Memory B cell (primary cell): ENCODE measurements around the gene VAC14.
A peak's percentile ranks its signal among the peaks of the same experiment; 100 is the strongest.

Experiments
- ATAC-seq: fragments of 150-1000 bp; cut with Tn5 transposase; 2 replicates; pipeline ENCODE4 v1.10.0; 2021; ENCODE audit warnings: low read depth, mild to moderate bottlenecking, moderate library complexity
- DNase-seq, 2 donors: peaks; one replicate each; pipeline ENCODE4 v3.0.0; 2022; ENCODE audit warnings: low spot score in 2 of 2
- H3K27ac Mint-ChIP-seq: one replicate; pipeline ENCODE4 v1.8.0; 2022; ENCODE audit warnings: mild to moderate bottlenecking, moderate library complexity, mixed read lengths
- H3K27me3 Mint-ChIP-seq: one replicate; pipeline ENCODE4 v1.8.0; 2022; ENCODE audit warnings: mixed read lengths
- H3K36me3 Mint-ChIP-seq: one replicate; pipeline ENCODE4 v1.8.0; 2022; ENCODE audit warnings: mild to moderate bottlenecking, mixed read lengths
- H3K4me1 Mint-ChIP-seq: one replicate; pipeline ENCODE4 v1.8.0; 2022; ENCODE audit warnings: mixed read lengths
- H3K4me3 Mint-ChIP-seq: one replicate; pipeline ENCODE4 v1.8.0; 2022; ENCODE audit warnings: mild to moderate bottlenecking, moderate library complexity, mixed read lengths
- H3K9me3 Mint-ChIP-seq: one replicate; pipeline ENCODE4 v1.8.0; 2022; ENCODE audit warnings: mixed read lengths

Gene VAC14

GRCh38 chr16:70777973-70778406, 23.0 kb downstream of the VAC14 start:
- Mint-ChIP-seq H3K27me3 (no peaks in the 10 kb centered on the region), H3K4me1 (no peaks in the 10 kb centered on the region), H3K4me3 (no peak overlapping the region), H3K27ac (no peak overlapping the region), H3K36me3 (peaks cover 45% of the 10 kb centered on the region), H3K9me3 (no peaks in the 10 kb centered on the region)
- ATAC-seq, result no peak
- no peak for DNase-seq

DNA sequence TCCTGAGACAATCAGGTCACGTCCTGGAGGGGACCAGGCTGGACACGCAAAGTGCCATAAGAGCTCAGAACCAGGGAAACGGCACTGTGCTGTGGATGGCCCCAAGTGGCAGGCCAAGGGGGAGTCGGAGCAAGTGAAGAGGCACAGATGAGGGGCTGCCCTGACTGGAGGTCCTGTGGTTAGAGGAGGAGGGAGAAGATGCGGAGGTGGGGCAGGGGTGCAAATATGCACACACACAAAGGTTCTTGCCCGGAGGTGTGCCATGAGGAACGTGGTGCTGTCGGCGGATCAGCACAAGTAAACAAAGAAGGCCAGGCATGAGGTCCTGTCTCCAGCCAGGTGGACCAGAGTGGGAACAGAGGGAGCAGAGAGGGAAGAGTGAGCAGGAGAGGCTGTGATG, 23.5 kb downstream of the VAC14 start:
- H3K4me3 Mint-ChIP-seq, result no peak overlapping the region
- ATAC-seq (no peak), DNase-seq (no peak)
- no peak overlapping the region for H3K27ac Mint-ChIP-seq
- H3K4me1 Mint-ChIP-seq, result no peaks in the 10 kb centered on the region
- H3K27me3 Mint-ChIP-seq, result no peaks in the 10 kb centered on the region
- peaks cover 45% of the 10 kb centered on the region for H3K36me3 Mint-ChIP-seq
- H3K9me3 Mint-ChIP-seq, result no peaks in the 10 kb centered on the region

- H3K36me3 Mint-ChIP-seq, result peaks cover 36% of the 10 kb centered on the region
- H3K4me1 Mint-ChIP-seq, result no peaks in the 10 kb centered on the region
- no peak overlapping the region for H3K4me3 Mint-ChIP-seq
- ATAC-seq (no peak), DNase-seq (no peak)
- no peaks in the 10 kb centered on the region for H3K9me3 Mint-ChIP-seq
- no peaks in the 10 kb centered on the region for H3K27me3 Mint-ChIP-seq
- no peak overlapping the region for H3K27ac Mint-ChIP-seq
Measured at GRCh38 chr16:70775399-70775798, 25.6 kb downstream of the VAC14 start.

DNA sequence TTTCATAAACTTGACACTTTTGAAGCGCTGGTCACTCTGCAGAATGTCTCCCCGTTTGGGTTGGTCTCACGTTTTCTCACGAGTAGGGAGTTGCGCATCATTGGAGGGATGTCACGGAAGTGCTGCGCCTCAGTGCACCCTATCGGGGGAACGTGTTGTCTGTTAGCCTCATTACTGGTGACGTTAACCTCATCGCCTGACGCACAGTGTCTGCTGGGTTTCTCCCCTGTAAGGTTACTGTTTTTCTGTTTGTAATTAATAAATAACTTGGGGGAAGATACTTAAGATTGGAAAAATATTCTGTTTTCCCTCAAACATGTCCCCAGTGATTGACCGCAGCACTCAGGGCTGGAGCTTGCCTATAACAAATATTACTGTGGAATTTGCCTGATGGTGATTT, 26.7 kb downstream of the VAC14 start:
- H3K36me3 Mint-ChIP-seq, result peaks cover 43% of the 10 kb centered on the region
- ATAC-seq, result no peak

GRCh38 chr16:70772493-70772892, 28.5 kb downstream of the VAC14 start:
- no peaks in the 10 kb centered on the region for H3K4me1 Mint-ChIP-seq
- H3K4me3 Mint-ChIP-seq, result no peak overlapping the region
- no peak overlapping the region for H3K27ac Mint-ChIP-seq
- no peaks in the 10 kb centered on the region for H3K27me3 Mint-ChIP-seq
- DNase-seq (no peak), ATAC-seq (no peak)
- peaks cover 47% of the 10 kb centered on the region for H3K36me3 Mint-ChIP-seq
- no peaks in the 10 kb centered on the region for H3K9me3 Mint-ChIP-seq

More for the DNA sequence above, 26.7 kb downstream of the VAC14 start:
- Mint-ChIP-seq H3K4me3 (no peak overlapping the region), H3K9me3 (no peaks in the 10 kb centered on the region), H3K4me1 (no peaks in the 10 kb centered on the region), H3K27me3 (no peaks in the 10 kb centered on the region), H3K27ac (no peak overlapping the region)
- DNase-seq, result no peak

DNA sequence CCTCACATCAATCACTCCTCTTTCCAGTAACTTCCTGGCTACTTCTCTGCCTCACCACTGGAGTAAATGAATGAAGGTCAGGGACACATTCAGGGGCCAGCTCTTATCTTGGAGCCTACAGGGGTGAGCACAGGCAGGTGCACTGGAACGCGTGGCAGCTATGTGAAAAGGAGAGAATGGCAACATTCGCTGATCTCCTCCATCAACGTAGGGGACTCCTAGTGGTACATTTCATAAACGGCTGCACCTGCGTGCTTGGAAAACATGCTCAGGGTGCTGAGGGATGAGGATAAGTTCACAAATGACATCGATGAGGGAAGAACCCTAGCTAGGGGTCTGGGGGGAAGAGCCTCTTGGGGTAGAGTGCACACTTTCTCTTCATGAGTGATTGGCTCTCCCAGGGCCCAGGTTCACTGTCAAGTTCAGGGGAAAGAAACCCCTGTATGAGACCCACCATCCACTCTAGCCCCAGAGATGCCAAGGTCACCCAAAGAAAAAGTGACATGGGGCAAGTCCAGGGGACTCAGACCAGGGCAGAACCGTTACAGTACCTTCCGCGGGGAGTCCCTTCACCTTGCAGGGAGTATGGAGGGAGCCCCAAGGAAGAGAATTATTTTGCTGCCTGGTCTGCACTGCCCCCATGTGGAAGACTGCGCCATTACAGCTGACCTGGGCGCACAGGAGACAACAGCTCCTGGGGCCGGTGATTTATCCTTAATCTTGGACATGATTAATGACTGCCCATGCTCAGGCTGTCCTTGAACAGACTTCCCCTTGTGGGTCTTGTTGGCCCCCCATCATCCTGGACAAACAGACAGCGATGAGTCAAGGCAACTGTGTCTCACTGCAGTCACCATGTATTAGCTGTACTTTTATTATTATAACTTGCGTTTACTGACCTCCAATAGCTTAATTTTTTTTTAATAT, 30.1 kb downstream of the VAC14 start:
- Mint-ChIP-seq H3K36me3 (peaks cover 43% of the 10 kb centered on the region), H3K27ac (no peak overlapping the region), H3K9me3 (no peaks in the 10 kb centered on the region), H3K27me3 (no peaks in the 10 kb centered on the region), H3K4me1 (no peaks in the 10 kb centered on the region), H3K4me3 (no peak overlapping the region)
- peak; percentile 30 to 43 for DNase-seq
- ATAC-seq, result peak; percentile 22

DNA sequence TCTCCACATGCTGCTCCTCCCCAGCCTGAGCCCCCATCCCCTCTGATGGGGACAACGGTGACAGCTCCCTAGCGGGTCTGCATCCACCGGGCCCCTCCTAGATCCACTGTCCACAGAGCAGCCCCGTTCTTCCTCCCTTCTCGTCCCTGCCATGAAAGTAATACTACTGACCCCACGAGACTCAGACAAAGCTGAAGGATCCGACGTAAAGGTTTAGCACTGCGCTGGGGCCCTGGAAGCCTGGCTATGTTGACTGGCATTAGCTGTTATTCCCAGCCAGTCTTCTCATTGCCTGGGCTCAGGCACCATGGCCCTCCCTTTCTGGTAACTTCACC, 30.7 kb downstream of the VAC14 start:
- no peak overlapping the region for H3K27ac Mint-ChIP-seq
- ATAC-seq, result no peak

GRCh38 chr16:70769761-70770160, 31.2 kb downstream of the VAC14 start:
- Mint-ChIP-seq H3K4me1 (no peaks in the 10 kb centered on the region), H3K36me3 (peaks cover 41% of the 10 kb centered on the region), H3K27me3 (no peaks in the 10 kb centered on the region), H3K4me3 (no peak overlapping the region), H3K9me3 (no peaks in the 10 kb centered on the region), H3K27ac (no peak overlapping the region)
- ATAC-seq (no peak), DNase-seq (no peak)

More for the DNA sequence above, 30.7 kb downstream of the VAC14 start:
- Mint-ChIP-seq H3K4me3 (no peak overlapping the region), H3K4me1 (no peaks in the 10 kb centered on the region), H3K36me3 (peaks cover 42% of the 10 kb centered on the region), H3K27me3 (no peaks in the 10 kb centered on the region), H3K9me3 (no peaks in the 10 kb centered on the region)
- DNase-seq, result no peak

DNA sequence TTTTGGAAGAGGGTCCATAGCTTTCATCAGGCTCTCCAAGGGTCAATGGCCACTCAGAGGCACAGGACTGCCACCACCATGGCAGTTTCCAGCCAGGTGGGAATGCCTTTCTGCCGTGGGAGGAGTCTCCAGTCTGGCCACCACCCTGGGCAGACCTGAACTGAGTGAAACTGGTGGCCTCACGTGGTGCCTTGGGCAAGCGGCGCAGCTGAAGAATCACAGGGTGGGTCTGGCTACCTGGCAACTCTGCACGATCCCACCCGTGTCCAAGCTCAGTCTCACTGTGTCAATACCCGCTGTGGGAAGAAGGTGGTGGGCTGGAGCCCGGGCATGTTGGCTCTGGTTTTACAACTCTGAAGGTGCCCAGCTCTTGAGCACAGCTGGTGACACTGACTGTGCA, 31.8 kb downstream of the VAC14 start:
- ATAC-seq, result no peak
- DNase-seq, result no peak
- H3K27me3 Mint-ChIP-seq, result no peaks in the 10 kb centered on the region
- H3K4me1 Mint-ChIP-seq, result no peaks in the 10 kb centered on the region
- no peaks in the 10 kb centered on the region for H3K9me3 Mint-ChIP-seq
- peaks cover 40% of the 10 kb centered on the region for H3K36me3 Mint-ChIP-seq
- H3K4me3 Mint-ChIP-seq, result no peak overlapping the region
- no peak overlapping the region for H3K27ac Mint-ChIP-seq

DNA sequence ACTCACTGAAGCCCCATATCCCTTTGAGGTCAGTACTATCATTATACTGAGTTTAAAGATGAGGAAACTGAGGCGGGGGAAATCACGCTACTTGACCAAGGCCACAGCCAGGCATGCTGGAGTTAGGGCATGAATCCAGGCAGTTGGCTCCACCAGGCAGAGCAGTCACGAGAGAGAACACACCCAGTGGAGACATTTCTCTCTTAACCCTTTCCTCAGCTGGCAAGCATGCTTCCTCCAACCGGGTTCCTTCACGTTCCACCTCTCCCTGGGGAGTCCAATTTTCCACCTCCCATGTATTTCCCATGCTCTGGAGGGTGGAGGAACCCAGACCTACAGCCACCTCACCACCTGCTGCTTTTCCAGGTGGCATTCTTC, 32.8 kb downstream of the VAC14 start:
- no peak overlapping the region for H3K4me3 Mint-ChIP-seq
- no peak overlapping the region for H3K27ac Mint-ChIP-seq
- no peak for DNase-seq
- peaks cover 39% of the 10 kb centered on the region for H3K36me3 Mint-ChIP-seq
- ATAC-seq, result no peak
- no peaks in the 10 kb centered on the region for H3K27me3 Mint-ChIP-seq
- H3K4me1 Mint-ChIP-seq, result no peaks in the 10 kb centered on the region
- H3K9me3 Mint-ChIP-seq, result no peaks in the 10 kb centered on the region

DNA sequence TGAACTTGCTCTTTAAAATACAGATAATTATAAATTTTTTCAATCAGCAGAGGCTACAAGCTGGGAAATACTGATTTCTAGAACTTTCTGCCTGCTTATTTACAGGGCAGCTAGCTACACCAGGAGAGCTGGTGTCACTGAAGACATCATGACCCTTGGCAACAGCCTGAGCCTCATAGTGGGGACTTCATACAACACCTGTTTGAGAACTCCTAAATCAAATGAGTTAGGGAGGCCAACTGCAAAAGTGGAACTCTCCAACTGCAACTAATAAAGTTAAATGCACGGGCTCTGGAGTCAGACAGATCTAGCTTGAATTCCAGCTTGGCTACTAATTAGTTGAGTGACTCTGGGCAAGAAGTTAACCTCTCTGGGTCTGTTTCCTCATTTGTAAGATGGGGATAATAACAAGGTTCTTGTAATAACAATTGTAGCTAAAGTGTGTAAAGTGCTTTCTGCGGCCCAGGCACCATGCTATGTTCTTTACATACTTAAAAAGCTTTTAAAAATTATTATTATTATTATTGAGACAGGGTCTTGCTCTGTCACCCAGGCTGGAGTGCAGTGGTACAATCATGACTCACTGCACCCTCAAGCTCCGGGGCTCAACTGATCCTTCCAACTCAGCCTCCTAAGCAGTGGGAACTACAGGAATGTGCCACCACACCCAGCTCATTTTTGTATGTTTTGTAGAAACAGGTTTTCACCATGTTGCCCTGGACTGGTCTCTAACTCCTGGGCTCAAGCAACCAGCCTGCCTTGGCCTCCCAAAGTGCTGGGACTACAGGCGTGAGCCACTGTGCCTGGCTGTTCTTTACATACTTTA, 33.4 kb downstream of the VAC14 start:
- H3K36me3 Mint-ChIP-seq, result peaks cover 38% of the 10 kb centered on the region
- H3K4me1 Mint-ChIP-seq, result no peaks in the 10 kb centered on the region
- DNase-seq (no peak), ATAC-seq (no peak)
- no peaks in the 10 kb centered on the region for H3K9me3 Mint-ChIP-seq
- H3K27ac Mint-ChIP-seq, result no peak overlapping the region
- H3K4me3 Mint-ChIP-seq, result no peak overlapping the region
- H3K27me3 Mint-ChIP-seq, result no peaks in the 10 kb centered on the region

DNA sequence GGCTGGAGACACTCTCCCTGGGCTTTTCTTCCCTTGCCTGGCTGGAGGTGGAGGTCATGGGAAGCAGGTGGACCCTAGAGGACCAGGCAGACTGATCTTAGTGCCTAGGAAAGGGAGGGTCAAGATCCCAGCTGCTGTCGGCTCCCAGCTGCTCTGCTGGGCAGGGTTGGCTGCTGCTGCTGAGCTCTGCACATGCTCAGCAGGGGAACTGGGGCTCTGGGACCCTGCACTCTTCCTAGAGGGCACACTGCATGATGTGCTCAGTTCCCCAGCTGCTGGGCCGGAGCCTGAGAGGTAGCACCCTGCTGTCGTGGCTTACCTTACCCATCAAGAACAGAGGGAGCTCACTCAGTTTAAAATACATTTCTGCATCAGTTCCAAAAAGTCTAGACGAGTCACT, 34.3 kb downstream of the VAC14 start:
- no peak for DNase-seq
- ATAC-seq, result no peak
- no peaks in the 10 kb centered on the region for H3K4me1 Mint-ChIP-seq
- peaks cover 33% of the 10 kb centered on the region for H3K36me3 Mint-ChIP-seq
- H3K4me3 Mint-ChIP-seq, result no peak overlapping the region
- no peaks in the 10 kb centered on the region for H3K27me3 Mint-ChIP-seq
- no peaks in the 10 kb centered on the region for H3K9me3 Mint-ChIP-seq
- H3K27ac Mint-ChIP-seq, result no peak overlapping the region

DNA sequence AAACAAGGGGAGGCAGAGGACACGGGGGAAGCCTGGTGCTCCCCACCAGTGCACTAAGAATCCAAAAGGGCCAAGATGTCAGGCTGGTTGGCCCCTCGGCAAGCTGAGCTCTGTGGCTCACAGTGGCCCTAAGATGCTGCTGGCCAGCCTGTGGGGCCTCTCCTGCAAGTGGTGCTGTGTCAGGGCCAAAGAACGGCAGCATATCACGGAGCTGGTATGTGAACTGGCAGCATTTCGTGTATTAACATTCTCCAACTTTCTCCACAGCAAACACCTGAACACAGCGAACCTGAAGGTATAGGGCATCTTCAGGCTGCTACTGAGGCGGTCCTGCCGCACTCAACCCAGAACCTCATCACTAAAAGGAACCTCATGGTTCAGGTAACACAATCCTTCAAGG, 34.8 kb downstream of the VAC14 start:
- ATAC-seq (no peak), DNase-seq (no peak)
- Mint-ChIP-seq H3K36me3 (peaks cover 33% of the 10 kb centered on the region), H3K27ac (no peak overlapping the region), H3K27me3 (no peaks in the 10 kb centered on the region), H3K4me3 (no peak overlapping the region), H3K9me3 (no peaks in the 10 kb centered on the region), H3K4me1 (no peaks in the 10 kb centered on the region)

GRCh38 chr16:70765491-70765890, 35.5 kb downstream of the VAC14 start:
- no peak overlapping the region for H3K27ac Mint-ChIP-seq
- no peaks in the 10 kb centered on the region for H3K9me3 Mint-ChIP-seq
- peaks cover 34% of the 10 kb centered on the region for H3K36me3 Mint-ChIP-seq
- no peaks in the 10 kb centered on the region for H3K27me3 Mint-ChIP-seq
- no peak overlapping the region for H3K4me3 Mint-ChIP-seq
- DNase-seq (no peak), ATAC-seq (no peak)
- H3K4me1 Mint-ChIP-seq, result no peaks in the 10 kb centered on the region
